AG09319 (cell line): ENCODE measurements around the gene KIZ.

Experiments
- DNase-seq: peaks from one replicate; pipeline ENCODE4 v3.0.0-alpha.2; 2010; ENCODE audit warnings: low read depth; ENCODE audit errors: extremely low read depth
- TF ChIP-seq, protein P1 (sequence below): IDR thresholded peaks from 2 replicates; pipeline ENCODE4 v1.5.1; 2011; ENCODE audit warnings: low read depth, mild to moderate bottlenecking, inconsistent platforms, low read length, moderate library complexity

KIZ gene

DNA sequence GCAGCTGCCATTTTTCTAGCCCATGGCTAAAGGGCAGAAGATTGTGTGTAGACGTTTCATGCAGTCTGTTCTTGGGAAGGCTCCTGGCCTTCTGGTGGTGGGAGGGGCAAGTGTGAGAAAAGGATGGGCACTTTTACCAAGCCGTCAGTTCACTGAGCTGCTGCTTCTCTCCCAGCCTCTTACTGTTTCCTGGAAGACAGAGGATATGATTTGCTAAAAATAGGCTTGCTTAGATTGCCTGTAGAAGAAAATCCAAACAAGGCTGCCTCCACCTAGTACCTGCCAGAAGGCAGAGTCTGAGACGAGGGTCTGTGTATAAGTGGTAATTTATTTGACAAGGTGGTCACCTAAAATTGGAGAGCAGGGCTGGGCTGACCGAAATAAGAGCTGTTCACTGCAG lies 7.5 kb downstream of the KIZ start:
- DNase-seq: no peak
- TF ChIP-seq, protein P1, sequence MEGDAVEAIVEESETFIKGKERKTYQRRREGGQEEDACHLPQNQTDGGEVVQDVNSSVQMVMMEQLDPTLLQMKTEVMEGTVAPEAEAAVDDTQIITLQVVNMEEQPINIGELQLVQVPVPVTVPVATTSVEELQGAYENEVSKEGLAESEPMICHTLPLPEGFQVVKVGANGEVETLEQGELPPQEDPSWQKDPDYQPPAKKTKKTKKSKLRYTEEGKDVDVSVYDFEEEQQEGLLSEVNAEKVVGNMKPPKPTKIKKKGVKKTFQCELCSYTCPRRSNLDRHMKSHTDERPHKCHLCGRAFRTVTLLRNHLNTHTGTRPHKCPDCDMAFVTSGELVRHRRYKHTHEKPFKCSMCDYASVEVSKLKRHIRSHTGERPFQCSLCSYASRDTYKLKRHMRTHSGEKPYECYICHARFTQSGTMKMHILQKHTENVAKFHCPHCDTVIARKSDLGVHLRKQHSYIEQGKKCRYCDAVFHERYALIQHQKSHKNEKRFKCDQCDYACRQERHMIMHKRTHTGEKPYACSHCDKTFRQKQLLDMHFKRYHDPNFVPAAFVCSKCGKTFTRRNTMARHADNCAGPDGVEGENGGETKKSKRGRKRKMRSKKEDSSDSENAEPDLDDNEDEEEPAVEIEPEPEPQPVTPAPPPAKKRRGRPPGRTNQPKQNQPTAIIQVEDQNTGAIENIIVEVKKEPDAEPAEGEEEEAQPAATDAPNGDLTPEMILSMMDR: no peak

GRCh38 chr20:21133917-21134622 lies 8.2 kb downstream of the KIZ start:
- TF ChIP-seq, protein P1: no peak
- no peak for DNase-seq

GRCh38 chr20:21134883-21135493 lies 9.1 kb downstream of the KIZ start:
- TF ChIP-seq, protein P1: no peak
- DNase-seq: no peak

DNA sequence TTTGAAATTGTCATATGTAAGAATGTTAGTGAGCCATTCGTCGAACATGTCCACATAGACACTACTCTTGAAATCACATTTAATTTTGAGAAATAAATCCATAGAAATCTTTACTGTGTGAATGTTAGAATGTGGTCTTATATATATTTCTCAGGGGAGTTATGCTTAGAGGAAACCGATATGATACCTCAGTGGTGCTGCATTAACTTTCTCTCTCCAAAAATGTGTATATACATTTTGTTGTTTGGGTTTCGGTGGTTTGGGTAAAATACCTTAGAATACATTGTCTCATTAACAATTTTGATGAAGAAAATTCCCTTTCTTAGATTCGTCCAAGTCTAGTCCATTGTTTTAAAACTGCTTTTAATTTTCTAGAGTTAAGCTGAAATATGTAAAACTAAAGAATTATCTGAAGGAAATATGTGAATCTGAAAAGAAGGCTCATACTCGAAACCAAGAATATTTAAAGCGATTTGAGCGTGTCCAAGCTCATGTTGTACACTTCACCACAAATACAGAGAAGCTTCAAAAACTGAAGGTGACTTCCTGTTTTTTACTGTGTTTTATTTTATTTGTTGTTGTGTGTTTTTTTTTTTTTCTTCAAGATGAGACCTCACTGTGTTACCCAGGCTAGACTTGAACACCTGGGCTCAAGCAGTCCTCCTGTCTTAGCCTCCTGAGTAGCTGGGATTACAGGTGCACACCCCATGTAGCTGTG lies 10.3 kb downstream of the KIZ start:
- TF ChIP-seq, protein P1: no peak
- DNase-seq: no peak

GRCh38 chr20:21137078-21137477 lies 11.2 kb downstream of the KIZ start:
- TF ChIP-seq, protein P1: no peak
- DNase-seq: no peak

- TF ChIP-seq, protein P1: no peak
- DNase-seq: no peak
These were observed 14.1 kb downstream of the KIZ start for GRCh38 chr20:21139881-21140566.
